ENCODE results near the gene CENPI. TPM values are rescaled to one million over a fixed set of nuclear protein-coding genes. Genes with fewer than 3 reads are reported as not detected.

Gene CENPI
- total and polyA plus RNA-seq, 10 of the 15 experiments (the other 5 are each of a cell fraction or from before 2014, with no cell fraction given), result 6.9 to 25.8 (median 17.5) TPM

GRCh38 chrX:101078716-101079598 lies 19.0 kb upstream of the CENPI start, which contains the start of gene TMEM35A (continued):
- TF ChIP-seq CUX1 (IDR thresholded peaks at IDR 0.05; ENCODE audit: insufficient replicate concordance, low read depth, low read length), result no peak
- no peak for TF ChIP-seq POLR2AphosphoS5 (IDR thresholded peaks at IDR 0.05; ENCODE audit: low read length)
- TF ChIP-seq, protein P1, sequence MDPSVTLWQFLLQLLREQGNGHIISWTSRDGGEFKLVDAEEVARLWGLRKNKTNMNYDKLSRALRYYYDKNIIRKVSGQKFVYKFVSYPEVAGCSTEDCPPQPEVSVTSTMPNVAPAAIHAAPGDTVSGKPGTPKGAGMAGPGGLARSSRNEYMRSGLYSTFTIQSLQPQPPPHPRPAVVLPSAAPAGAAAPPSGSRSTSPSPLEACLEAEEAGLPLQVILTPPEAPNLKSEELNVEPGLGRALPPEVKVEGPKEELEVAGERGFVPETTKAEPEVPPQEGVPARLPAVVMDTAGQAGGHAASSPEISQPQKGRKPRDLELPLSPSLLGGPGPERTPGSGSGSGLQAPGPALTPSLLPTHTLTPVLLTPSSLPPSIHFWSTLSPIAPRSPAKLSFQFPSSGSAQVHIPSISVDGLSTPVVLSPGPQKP (IDR thresholded peaks at IDR 0.05; ENCODE audit: low read depth, low read length), result no peak
- no peak for TF ChIP-seq MYC (IDR thresholded peaks at IDR 0.05; ENCODE audit: insufficient read depth, insufficient read length, insufficient replicate concordance, low read length, severe bottlenecking)
- TF ChIP-seq FOS (IDR thresholded peaks at IDR 0.05; ENCODE audit: borderline replicate concordance, extremely low read depth, insufficient read length), result no peak
- no peak for TF ChIP-seq BCL3 (IDR thresholded peaks at IDR 0.05; ENCODE audit: borderline replicate concordance, insufficient read depth, low read depth, low read length, poor library complexity, severe bottlenecking)
- TF ChIP-seq NR2C2 (IDR thresholded peaks at IDR 0.05; ENCODE audit: borderline replicate concordance, control insufficient read depth, insufficient read length, low read depth), result no peak
- no peak for TF ChIP-seq CEBPZ (IDR thresholded peaks at IDR 0.05; ENCODE audit: low read depth, low read length)
- TF ChIP-seq HDAC6 (IDR thresholded peaks at IDR 0.05; ENCODE audit: unreplicated experiment), result no peak
- TF ChIP-seq STAT1 (conservative IDR thresholded peaks at IDR 0.05), result no peak
- no peak for TF ChIP-seq PML (IDR thresholded peaks at IDR 0.05; ENCODE audit: low read length)
- TF ChIP-seq FOXK2 (IDR thresholded peaks at IDR 0.05), result no peak
- no peak for TF ChIP-seq EGR1 (IDR thresholded peaks at IDR 0.05; ENCODE audit: borderline replicate concordance in 1 of 2, low read depth in 2 of 2, low read length in 2 of 2)

Measured in GM12878 (cell line).